ENCODE measurements around the gene TAF10.

The TAF10 gene

GRCh38 chr11:6630632-6631291, 18.7 kb upstream of the TAF10 start:
- Histone ChIP-seq H3K4me3 (ENCODE audit: low read depth, low read length) (no peak overlapping the region), H3K36me3 (ENCODE audit: insufficient read depth, low read length) (no peaks in the 10 kb centered on the region), H3K79me2 (ENCODE audit: control insufficient read depth, insufficient read depth, low read length, unreplicated experiment) (no peaks in the 10 kb centered on the region), H2AFZ (ENCODE audit: low read length, unreplicated experiment) (no peak overlapping the region), H3K4me1 (ENCODE audit: control insufficient read depth, insufficient read depth, low read length, unreplicated experiment) (peaks cover 13% of the 10 kb centered on the region), H3K27ac (ENCODE audit: low read depth, low read length) (no peak overlapping the region), H3K27me3 (ENCODE audit: insufficient read depth, low read length) (no peaks in the 10 kb centered on the region)

GRCh38 chr11:6629892-6630631, 18.0 kb upstream of the TAF10 start:
- Histone ChIP-seq H3K27ac (ENCODE audit: low read depth, low read length) (no peak overlapping the region), H3K79me2 (ENCODE audit: control insufficient read depth, insufficient read depth, low read length, unreplicated experiment) (no peaks in the 10 kb centered on the region), H3K36me3 (ENCODE audit: insufficient read depth, low read length) (no peaks in the 10 kb centered on the region), H3K4me1 (ENCODE audit: control insufficient read depth, insufficient read depth, low read length, unreplicated experiment) (peaks cover 6% of the 10 kb centered on the region), H2AFZ (ENCODE audit: low read length, unreplicated experiment) (no peak overlapping the region), H3K27me3 (ENCODE audit: insufficient read depth, low read length) (no peaks in the 10 kb centered on the region), H3K4me3 (ENCODE audit: low read depth, low read length) (no peak overlapping the region)

GRCh38 chr11:6629573-6629891, 17.5 kb upstream of the TAF10 start:
- no peaks in the 10 kb centered on the region for H3K27me3 ChIP-seq (ENCODE audit: insufficient read depth, low read length)
- H3K36me3 ChIP-seq (ENCODE audit: insufficient read depth, low read length), result no peaks in the 10 kb centered on the region
- H2AFZ ChIP-seq (ENCODE audit: low read length, unreplicated experiment), result no peak overlapping the region
- peaks cover 4% of the 10 kb centered on the region for H3K4me1 ChIP-seq (ENCODE audit: control insufficient read depth, insufficient read depth, low read length, unreplicated experiment)
- no peak overlapping the region for H3K27ac ChIP-seq (ENCODE audit: low read depth, low read length)
- H3K79me2 ChIP-seq (ENCODE audit: control insufficient read depth, insufficient read depth, low read length, unreplicated experiment), result no peaks in the 10 kb centered on the region
- no peak overlapping the region for H3K4me3 ChIP-seq (ENCODE audit: low read depth, low read length)

GRCh38 chr11:6628526-6628925, 16.5 kb upstream of the TAF10 start:
- Histone ChIP-seq H3K36me3 (ENCODE audit: insufficient read depth, low read length) (no peaks in the 10 kb centered on the region), H3K79me2 (ENCODE audit: control insufficient read depth, insufficient read depth, low read length, unreplicated experiment) (no peaks in the 10 kb centered on the region), H3K4me3 (ENCODE audit: low read depth, low read length) (no peak overlapping the region), H3K27me3 (ENCODE audit: insufficient read depth, low read length) (no peaks in the 10 kb centered on the region), H2AFZ (ENCODE audit: low read length, unreplicated experiment) (no peak overlapping the region), H3K27ac (ENCODE audit: low read depth, low read length) (no peak overlapping the region), H3K4me1 (ENCODE audit: control insufficient read depth, insufficient read depth, low read length, unreplicated experiment) (peaks cover 4% of the 10 kb centered on the region)

DNA sequence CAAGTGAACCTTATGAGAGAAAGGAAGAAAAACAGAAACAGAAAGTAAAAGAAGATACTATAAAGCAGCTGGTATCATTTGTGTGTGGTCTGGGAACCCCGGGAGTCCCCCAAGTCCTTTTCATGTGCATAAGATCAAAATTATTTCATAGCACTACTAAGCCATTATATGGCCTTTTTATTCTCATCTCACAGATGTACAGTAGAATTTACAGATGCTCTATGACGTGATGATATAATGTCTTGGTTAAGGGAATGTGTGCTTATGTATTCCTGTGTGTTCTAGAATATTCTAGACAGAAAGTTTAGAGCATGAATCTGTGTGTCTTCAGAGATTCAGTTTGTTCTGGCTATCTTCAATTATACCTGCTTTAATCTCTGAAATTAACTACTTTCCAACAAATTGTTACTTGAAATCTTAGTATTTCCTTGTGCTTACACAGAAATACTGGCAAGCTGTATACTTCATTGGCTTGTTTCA, 15.8 kb upstream of the TAF10 start:
- H2AFZ ChIP-seq (ENCODE audit: low read length, unreplicated experiment), result peak overlapping the region; percentile 90
- peak overlapping the region; percentile 62 for H3K4me3 ChIP-seq (ENCODE audit: low read depth, low read length)
- H3K36me3 ChIP-seq (ENCODE audit: insufficient read depth, low read length), result no peaks in the 10 kb centered on the region

DNA sequence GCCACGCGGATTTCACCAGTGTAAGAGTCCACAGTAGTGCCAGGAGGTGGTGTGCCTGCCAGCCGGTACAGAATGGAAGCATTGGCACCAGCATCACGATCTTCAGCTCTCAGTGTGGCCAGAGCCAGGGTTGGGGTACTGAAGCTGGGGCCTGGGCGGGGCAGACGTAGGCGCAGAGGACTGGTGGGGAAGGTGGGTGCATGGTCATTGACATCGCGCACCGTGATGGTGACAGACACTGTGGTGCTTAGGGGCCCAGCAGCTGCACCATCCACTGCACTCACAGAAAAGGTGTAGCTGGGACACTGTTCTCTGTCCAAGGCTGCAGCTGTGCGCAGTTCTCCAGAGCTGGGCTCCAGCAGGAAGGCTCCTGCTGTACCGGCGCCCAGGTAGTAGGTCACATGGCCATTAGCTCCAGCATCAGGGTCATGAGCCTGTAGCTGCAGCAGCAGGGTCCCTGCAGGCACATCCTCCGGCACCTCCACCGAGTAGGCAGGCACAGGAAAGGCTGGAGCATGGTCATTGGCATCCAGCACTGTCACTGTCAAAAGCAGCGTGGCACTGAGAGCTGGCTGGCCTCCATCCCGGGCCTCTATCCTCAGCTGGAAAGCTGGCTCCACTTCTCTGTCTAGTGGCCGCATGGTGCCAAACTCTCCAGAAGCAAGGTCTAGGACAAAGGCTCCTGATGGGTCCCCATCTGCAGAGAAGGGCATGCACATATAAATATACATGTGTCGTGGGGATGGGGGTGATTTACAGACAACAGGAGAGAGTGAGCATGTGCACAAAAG, 15.2 kb upstream of the TAF10 start:
- Histone ChIP-seq H2AFZ (ENCODE audit: low read length, unreplicated experiment) (peak overlapping the region; percentile 90), H3K36me3 (ENCODE audit: insufficient read depth, low read length) (no peaks in the 10 kb centered on the region), H3K4me1 (ENCODE audit: control insufficient read depth, insufficient read depth, low read length, unreplicated experiment) (peaks cover 4% of the 10 kb centered on the region), H3K79me2 (ENCODE audit: control insufficient read depth, insufficient read depth, low read length, unreplicated experiment) (no peaks in the 10 kb centered on the region), H3K27me3 (ENCODE audit: insufficient read depth, low read length) (no peaks in the 10 kb centered on the region), H3K4me3 (ENCODE audit: low read depth, low read length) (peak overlapping the region; percentile 62), H3K27ac (ENCODE audit: low read depth, low read length) (no peak overlapping the region)

More for the DNA sequence above, 15.8 kb upstream of the TAF10 start:
- H3K4me1 ChIP-seq (ENCODE audit: control insufficient read depth, insufficient read depth, low read length, unreplicated experiment), result peaks cover 4% of the 10 kb centered on the region
- no peaks in the 10 kb centered on the region for H3K27me3 ChIP-seq (ENCODE audit: insufficient read depth, low read length)
- no peaks in the 10 kb centered on the region for H3K79me2 ChIP-seq (ENCODE audit: control insufficient read depth, insufficient read depth, low read length, unreplicated experiment)
- no peak overlapping the region for H3K27ac ChIP-seq (ENCODE audit: low read depth, low read length)

- H3K27me3 ChIP-seq (ENCODE audit: insufficient read depth, low read length), result no peaks in the 10 kb centered on the region
- peaks cover 4% of the 10 kb centered on the region for H3K4me1 ChIP-seq (ENCODE audit: control insufficient read depth, insufficient read depth, low read length, unreplicated experiment)
- no peaks in the 10 kb centered on the region for H3K79me2 ChIP-seq (ENCODE audit: control insufficient read depth, insufficient read depth, low read length, unreplicated experiment)
- no peak overlapping the region for H3K27ac ChIP-seq (ENCODE audit: low read depth, low read length)
- H2AFZ ChIP-seq (ENCODE audit: low read length, unreplicated experiment), result no peak overlapping the region
- H3K4me3 ChIP-seq (ENCODE audit: low read depth, low read length), result no peak overlapping the region
- H3K36me3 ChIP-seq (ENCODE audit: insufficient read depth, low read length), result no peaks in the 10 kb centered on the region
These were observed 13.9 kb upstream of the TAF10 start for GRCh38 chr11:6625832-6626420.

GRCh38 chr11:6625156-6625831, 13.3 kb upstream of the TAF10 start:
- no peaks in the 10 kb centered on the region for H3K27me3 ChIP-seq (ENCODE audit: insufficient read depth, low read length)
- H3K79me2 ChIP-seq (ENCODE audit: control insufficient read depth, insufficient read depth, low read length, unreplicated experiment), result no peaks in the 10 kb centered on the region
- H3K27ac ChIP-seq (ENCODE audit: low read depth, low read length), result no peak overlapping the region
- H3K4me3 ChIP-seq (ENCODE audit: low read depth, low read length), result no peak overlapping the region
- H3K36me3 ChIP-seq (ENCODE audit: insufficient read depth, low read length), result no peaks in the 10 kb centered on the region
- H3K4me1 ChIP-seq (ENCODE audit: control insufficient read depth, insufficient read depth, low read length, unreplicated experiment), result peaks cover 4% of the 10 kb centered on the region
- no peak overlapping the region for H2AFZ ChIP-seq (ENCODE audit: low read length, unreplicated experiment)

DNA sequence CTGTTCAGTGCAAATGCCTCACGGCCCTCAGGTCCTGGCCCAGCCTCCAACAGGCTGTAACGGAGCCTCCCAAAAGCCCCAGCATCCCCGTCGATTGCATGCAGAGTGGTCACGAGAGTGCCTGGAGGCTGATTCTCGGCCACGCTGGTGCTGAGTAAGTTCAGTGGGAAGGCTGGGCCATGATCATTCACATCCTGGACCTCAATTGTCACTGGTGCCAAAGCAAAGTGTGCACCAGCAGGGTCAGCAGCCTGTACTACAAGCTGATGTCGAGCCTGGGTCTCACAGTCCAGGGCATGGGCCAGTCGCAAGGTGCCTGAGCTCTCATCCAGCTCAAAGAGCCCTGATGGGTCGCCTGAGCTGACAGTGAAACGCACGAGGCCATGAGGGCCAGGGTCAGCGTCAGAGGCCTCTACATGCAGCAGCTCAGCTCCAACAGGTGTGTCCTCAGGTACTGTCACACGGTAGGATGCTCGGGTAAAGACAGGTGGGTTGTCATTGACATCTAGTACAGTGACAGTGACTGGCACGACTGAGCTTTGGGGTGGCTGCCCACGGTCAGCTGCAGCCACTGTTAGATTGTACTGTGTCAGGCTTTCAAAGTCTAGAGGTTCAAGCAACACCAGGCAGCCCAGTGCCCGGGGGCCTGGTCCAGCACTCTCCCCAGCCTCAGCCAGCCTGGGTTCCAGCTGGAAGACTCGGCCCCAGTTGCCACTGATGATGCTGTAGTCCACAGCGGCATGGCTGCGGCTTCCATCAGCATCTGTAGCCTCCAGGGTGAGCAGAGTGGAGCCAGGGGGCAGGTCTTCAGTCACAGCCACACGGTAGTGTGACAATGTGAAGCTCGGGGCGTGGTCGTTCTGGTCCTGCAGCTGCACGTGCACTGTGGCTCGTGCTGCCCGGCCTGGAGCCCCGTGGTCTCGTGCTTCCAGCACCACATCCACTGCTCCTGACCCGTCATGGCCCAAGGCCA, 11.7 kb upstream of the TAF10 start:
- Histone ChIP-seq H3K27ac (ENCODE audit: low read depth, low read length) (no peak overlapping the region), H3K4me1 (ENCODE audit: control insufficient read depth, insufficient read depth, low read length, unreplicated experiment) (peaks cover 8% of the 10 kb centered on the region), H3K27me3 (ENCODE audit: insufficient read depth, low read length) (no peaks in the 10 kb centered on the region), H2AFZ (ENCODE audit: low read length, unreplicated experiment) (no peak overlapping the region), H3K4me3 (ENCODE audit: low read depth, low read length) (no peak overlapping the region), H3K79me2 (ENCODE audit: control insufficient read depth, insufficient read depth, low read length, unreplicated experiment) (peaks cover 4% of the 10 kb centered on the region), H3K36me3 (ENCODE audit: insufficient read depth, low read length) (no peaks in the 10 kb centered on the region)
